Transverse colon (tissue), 4 donors: ENCODE results near the gene CXXC1.

Experiments
- CTCF ChIP-seq, 5 experiments: fragments of 200-600 bp in 3 of 5; fragments of 450-650 bp in 2 of 5; sonication (generic) in 3 of 5; IDR thresholded peaks; 1 replicate in 2 of 5; 2 replicates in 3 of 5; pipeline ENCODE4 v1.5.1; 2016 to 2017; ENCODE audit warnings: antibody characterized with exemption in 5 of 5, inconsistent platforms in 3 of 5, mild to moderate bottlenecking in 2 of 5, moderate library complexity in 1 of 5
- EP300 ChIP-seq: sonication (generic); formaldehyde crosslinking; IDR thresholded peaks from one replicate; pipeline ENCODE4 v1.6.1; 2017; ENCODE audit warnings: antibody characterized with exemption, low read depth
- POLR2A ChIP-seq: fragments of 450-650 bp; IDR thresholded peaks from one replicate; pipeline ENCODE4 v1.6.1; 2016; ENCODE audit warnings: antibody characterized with exemption, mild to moderate bottlenecking, moderate library complexity
- POLR2AphosphoS5 ChIP-seq, 3 donors: sonication (generic); formaldehyde crosslinking; IDR thresholded peaks; one replicate each; pipeline ENCODE4 v1.6.1; 2016; ENCODE audit warnings: antibody characterized with exemption in 3 of 3

- TF ChIP-seq POLR2A (no peak), POLR2AphosphoS5 (IDR thresholded peaks at IDR 0.05) (no peak), EP300 (no peak), CTCF (IDR thresholded peaks at IDR 0.05) (no peak)
These were observed 1.7 kb downstream of the CXXC1 start for GRCh38 chr18:50285631-50286321.
